Peyer's patch (tissue), 4 donors: ENCODE data around the gene C1orf226. TPM values are rescaled to one million over a fixed set of nuclear protein-coding genes. Genes with fewer than 3 reads are reported as not detected.
A peak's percentile ranks its signal among the peaks of the same experiment; 100 is the strongest.

ENCODE experiments used
- DNase-seq, 3 donors: peaks; one replicate each; pipeline ENCODE4 v3.0.0-alpha.2; 2017 to 2019
- H3K27ac ChIP-seq, 4 donors: fragments of 200-600 bp; sonication (generic); one replicate each; pipeline ENCODE4 v1.5.1; 2016 to 2019
- H3K27me3 ChIP-seq, 2 donors: fragments of 200-600 bp; sonication (generic); one replicate each; pipeline ENCODE4 v1.5.1; 2019
- H3K36me3 ChIP-seq, 3 donors: fragments of 200-600 bp; sonication (generic); one replicate each; pipeline ENCODE4 v1.5.1; 2016 to 2019
- H3K4me1 ChIP-seq, 4 donors: fragments of 200-600 bp; sonication (generic); one replicate each; pipeline ENCODE4 v1.5.1; 2016 to 2019
- H3K4me3 ChIP-seq, 4 donors: fragments of 200-600 bp; sonication (generic); 1 replicate in 3 of 4; 2 replicates in 1 of 4; pipeline ENCODE4 v1.5.1; 2016 to 2019; ENCODE audit warnings: mild to moderate bottlenecking in 1 of 4
- H3K9me3 ChIP-seq, 4 donors: fragments of 200-600 bp; sonication (generic); one replicate each; pipeline ENCODE4 v1.5.1; 2016 to 2019; ENCODE audit warnings: mild to moderate bottlenecking in 1 of 4
- POLR2A ChIP-seq, 2 donors: fragments of 450-650 bp; IDR thresholded peaks; one replicate each; pipeline ENCODE4 v1.5.1; 2017; ENCODE audit warnings: antibody characterized with exemption in 2 of 2, mild to moderate bottlenecking in 2 of 2, moderate library complexity in 2 of 2
- total RNA-seq, 4 donors: library from RNA; depleted of rRNA; stranded (reverse); fragments of >200 nt; gene quantifications; one replicate each; pipeline ENCODE4 v1.1.0, GENCODE V29; 2016
- TF ChIP-seq, protein P1 (sequence below), 6 experiments: fragments of 450-650 bp in 4 of 6; fragments of 200-600 bp in 2 of 6; sonication (generic) in 1 of 6; IDR thresholded peaks; one replicate each; pipeline ENCODE4 v1.5.1; 2017 to 2019; ENCODE audit warnings: antibody characterized with exemption in 6 of 6, mild to moderate bottlenecking in 3 of 6, moderate library complexity in 1 of 6

The C1orf226 gene, protein sequence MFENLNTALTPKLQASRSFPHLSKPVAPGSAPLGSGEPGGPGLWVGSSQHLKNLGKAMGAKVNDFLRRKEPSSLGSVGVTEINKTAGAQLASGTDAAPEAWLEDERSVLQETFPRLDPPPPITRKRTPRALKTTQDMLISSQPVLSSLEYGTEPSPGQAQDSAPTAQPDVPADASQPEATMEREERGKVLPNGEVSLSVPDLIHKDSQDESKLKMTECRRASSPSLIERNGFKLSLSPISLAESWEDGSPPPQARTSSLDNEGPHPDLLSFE
- 10 to 100 TPM in 3 of 4 donors, 1 to 10 TPM in 1; 5.0 to 36.8 (median 26.2) TPM for total RNA-seq

DNA sequence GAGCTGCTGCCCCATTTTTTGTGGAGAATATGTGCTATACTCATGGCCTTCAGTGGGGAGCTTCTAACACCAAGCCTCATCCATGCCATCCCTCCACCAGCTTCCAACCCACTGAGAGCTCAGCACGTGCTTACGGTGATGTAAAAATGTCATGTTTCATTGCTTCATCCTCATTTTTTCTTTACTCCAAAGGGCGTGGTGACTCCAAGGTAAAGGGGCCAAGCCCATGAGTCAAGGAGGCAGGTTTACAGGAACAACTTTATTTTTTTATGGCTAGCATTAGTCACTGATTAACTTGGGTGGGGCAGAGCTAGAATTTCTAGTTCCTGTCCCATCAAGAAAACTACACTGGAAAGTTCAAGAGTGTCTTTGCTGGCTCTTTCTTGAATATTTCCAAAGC is at the start of gene C1orf226:
C1orf226 (plus strand) TSS at position 346 of the 400 bp plus-strand sequence. CDS start 174 bp downstream, outside the sequence.
- Histone ChIP-seq H3K4me3 (peak within 1 kb of the TSS in 2 of 4 donors; percentile 30 to 37), H3K27ac (peak within 1 kb of the TSS in 3 of 4 donors; percentile 83 to 97 (median 93))
- DNase-seq = peak in 1 of 3 donors; percentile 65

DNA sequence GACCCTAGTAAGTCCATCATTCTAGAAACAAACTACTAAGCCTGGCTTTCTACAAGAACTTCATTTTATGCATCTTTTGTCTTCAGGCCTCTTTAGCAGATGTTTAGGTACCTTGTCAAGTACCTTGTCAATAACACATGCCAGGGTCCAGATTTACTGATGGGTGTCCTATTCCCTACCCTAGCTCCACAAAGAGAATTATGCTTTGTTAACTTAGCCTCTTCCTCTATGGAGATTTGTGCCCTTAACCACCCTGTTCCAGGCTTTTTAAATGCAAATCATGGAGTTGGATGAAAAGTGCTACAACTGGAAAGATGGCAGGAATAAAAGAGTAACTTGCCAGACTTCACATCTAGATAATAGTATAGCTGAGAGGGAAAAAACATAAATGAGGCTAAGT is 47.5 kb upstream of the C1orf226 start:
- no peaks in the 10 kb centered on the region for H3K9me3 ChIP-seq
- no peak overlapping the region for H3K27ac ChIP-seq
- no peak for TF ChIP-seq POLR2A (IDR thresholded peaks at IDR 0.05)
- TF ChIP-seq, protein P1, sequence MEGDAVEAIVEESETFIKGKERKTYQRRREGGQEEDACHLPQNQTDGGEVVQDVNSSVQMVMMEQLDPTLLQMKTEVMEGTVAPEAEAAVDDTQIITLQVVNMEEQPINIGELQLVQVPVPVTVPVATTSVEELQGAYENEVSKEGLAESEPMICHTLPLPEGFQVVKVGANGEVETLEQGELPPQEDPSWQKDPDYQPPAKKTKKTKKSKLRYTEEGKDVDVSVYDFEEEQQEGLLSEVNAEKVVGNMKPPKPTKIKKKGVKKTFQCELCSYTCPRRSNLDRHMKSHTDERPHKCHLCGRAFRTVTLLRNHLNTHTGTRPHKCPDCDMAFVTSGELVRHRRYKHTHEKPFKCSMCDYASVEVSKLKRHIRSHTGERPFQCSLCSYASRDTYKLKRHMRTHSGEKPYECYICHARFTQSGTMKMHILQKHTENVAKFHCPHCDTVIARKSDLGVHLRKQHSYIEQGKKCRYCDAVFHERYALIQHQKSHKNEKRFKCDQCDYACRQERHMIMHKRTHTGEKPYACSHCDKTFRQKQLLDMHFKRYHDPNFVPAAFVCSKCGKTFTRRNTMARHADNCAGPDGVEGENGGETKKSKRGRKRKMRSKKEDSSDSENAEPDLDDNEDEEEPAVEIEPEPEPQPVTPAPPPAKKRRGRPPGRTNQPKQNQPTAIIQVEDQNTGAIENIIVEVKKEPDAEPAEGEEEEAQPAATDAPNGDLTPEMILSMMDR (IDR thresholded peaks at IDR 0.05) = no peak
- no peaks in the 10 kb centered on the region for H3K27me3 ChIP-seq
- H3K4me3 ChIP-seq = no peak overlapping the region
- no peaks in the 10 kb centered on the region for H3K4me1 ChIP-seq
- DNase-seq = no peak
- no peaks in the 10 kb centered on the region for H3K36me3 ChIP-seq

More for the DNA sequence above, at the start of gene C1orf226:
- TF ChIP-seq, protein P1 (IDR thresholded peaks at IDR 0.05) = no peak
- peak in 1 of 2 donors; percentile 70 for TF ChIP-seq POLR2A (IDR thresholded peaks at IDR 0.05)
- H3K9me3 ChIP-seq = no peaks in the 10 kb centered on the region
- no peaks in the 10 kb centered on the region for H3K36me3 ChIP-seq
- H3K27me3 ChIP-seq = no peaks in the 10 kb centered on the region
- peaks cover 0 to 19% (median 0%) of the 10 kb centered on the region in 4 donors for H3K4me1 ChIP-seq

DNA sequence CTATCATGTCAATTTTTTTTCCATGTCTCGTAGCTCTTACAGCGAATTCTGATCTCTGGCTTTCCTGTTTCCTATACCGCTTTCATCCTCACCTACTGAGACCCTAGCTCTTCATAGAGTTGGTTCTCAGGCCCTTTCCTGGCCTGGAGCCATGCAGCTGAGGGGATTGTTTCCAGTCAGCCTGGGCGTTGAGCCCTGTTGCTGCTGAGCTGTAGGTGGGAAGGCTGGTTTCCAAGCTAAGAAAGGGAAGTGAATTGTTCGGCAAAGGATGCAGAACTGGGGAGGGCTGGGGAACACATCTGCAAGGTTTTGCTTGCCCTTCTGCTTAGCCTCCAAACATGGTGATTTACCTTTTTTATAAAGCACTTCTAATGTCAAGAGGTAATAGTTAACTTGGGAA is 46.4 kb upstream of the C1orf226 start:
- Histone ChIP-seq H3K9me3 (no peaks in the 10 kb centered on the region), H3K27ac (no peak overlapping the region), H3K4me3 (no peak overlapping the region), H3K4me1 (no peaks in the 10 kb centered on the region), H3K27me3 (no peaks in the 10 kb centered on the region), H3K36me3 (no peaks in the 10 kb centered on the region)
- TF ChIP-seq, protein P1 (IDR thresholded peaks at IDR 0.05) = no peak
- no peak for DNase-seq

DNA sequence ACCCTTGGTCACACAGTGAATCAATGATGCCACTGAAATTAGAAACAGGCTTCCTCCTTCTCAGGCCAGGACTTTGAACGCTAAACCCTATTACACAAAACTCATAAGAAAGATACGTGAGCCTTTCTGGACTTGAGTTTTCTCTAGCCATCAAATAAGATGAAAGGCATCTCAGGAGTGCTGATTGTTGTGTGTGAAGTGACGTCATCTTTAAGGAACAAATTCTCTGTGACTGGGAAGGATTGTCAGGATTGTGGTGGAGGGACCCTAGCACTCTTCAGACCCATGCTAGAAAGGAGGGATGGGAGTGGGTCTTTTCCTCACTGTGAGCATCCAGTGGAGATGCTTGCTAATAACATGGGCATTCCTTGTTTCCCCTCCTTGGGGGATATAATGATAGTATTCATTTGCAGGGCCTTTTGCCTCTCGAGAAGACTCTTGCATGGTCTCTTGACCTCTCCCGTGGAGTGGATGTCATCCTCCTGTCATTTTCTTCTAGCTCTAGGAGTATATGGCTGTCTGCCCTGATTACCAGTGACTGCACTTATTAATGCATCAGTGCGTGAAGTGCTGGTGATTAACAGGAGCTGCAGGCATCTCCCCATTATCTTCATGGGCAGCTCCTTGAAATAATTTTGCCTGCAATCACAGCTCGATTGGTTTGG is 44.8 kb upstream of the C1orf226 start:
- DNase-seq = no peak
- H3K27ac ChIP-seq = no peak overlapping the region
- TF ChIP-seq POLR2A (IDR thresholded peaks at IDR 0.05) = no peak
- no peaks in the 10 kb centered on the region for H3K9me3 ChIP-seq
- H3K36me3 ChIP-seq = no peaks in the 10 kb centered on the region
- no peaks in the 10 kb centered on the region for H3K27me3 ChIP-seq
- H3K4me3 ChIP-seq = no peak overlapping the region
- no peaks in the 10 kb centered on the region for H3K4me1 ChIP-seq

DNA sequence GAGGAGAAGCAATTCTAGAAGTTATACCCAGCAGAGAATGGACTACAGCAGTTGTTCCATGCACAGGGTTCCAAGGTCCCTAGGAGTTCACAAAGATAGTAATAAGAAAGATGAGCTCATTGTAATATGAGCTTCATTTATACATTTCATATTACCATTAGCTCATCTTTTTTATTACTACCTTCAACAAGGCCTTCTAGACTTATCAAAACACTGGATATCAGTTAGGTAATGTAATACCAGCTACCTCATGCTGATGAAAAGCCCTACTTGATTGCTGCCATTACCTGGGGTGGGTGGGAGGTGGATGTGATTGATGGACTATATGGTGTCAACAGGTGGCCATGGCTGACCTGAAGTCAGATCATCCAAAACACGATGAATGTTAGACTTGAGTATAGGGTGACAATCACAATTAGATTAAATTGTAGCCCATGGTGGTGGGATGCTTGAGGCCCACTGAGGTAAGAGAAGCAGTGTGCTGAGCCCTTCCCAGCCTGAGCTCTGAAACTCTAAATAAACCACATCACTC is 39.0 kb upstream of the C1orf226 start:
- Histone ChIP-seq H3K4me1 (no peaks in the 10 kb centered on the region), H3K36me3 (no peaks in the 10 kb centered on the region), H3K9me3 (no peaks in the 10 kb centered on the region), H3K4me3 (no peak overlapping the region), H3K27me3 (no peaks in the 10 kb centered on the region), H3K27ac (peak overlapping the region in 2 of 4 donors; percentile 2 to 38)
- TF ChIP-seq, protein P1 (IDR thresholded peaks at IDR 0.05) = no peak
- no peak for TF ChIP-seq POLR2A (IDR thresholded peaks at IDR 0.05)
- DNase-seq = no peak

DNA sequence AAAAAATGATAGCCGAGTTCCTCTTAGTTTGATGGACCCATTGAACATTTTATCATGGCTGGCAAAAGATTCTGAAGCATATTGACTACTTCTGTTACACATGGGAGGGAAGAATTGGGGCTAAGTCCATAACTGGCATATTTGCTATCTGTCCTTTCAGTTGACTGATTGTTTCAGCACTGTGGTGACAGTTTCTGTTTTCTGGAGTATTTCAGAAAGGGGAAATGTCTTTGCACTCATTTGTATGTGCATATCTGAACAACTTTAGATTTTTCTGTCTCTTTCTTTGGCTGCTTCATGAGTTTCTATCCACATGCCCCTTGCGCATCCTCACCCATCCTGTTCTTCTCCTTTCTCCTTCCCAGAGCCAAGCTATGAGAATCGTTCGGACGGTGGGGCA is 38.1 kb upstream of the C1orf226 start:
- H3K4me3 ChIP-seq = no peak overlapping the region
- no peaks in the 10 kb centered on the region for H3K36me3 ChIP-seq
- H3K27me3 ChIP-seq = no peaks in the 10 kb centered on the region
- no peak for DNase-seq
- H3K4me1 ChIP-seq = no peaks in the 10 kb centered on the region
- no peaks in the 10 kb centered on the region for H3K9me3 ChIP-seq
- TF ChIP-seq POLR2A (IDR thresholded peaks at IDR 0.05) = no peak
- TF ChIP-seq, protein P1 (IDR thresholded peaks at IDR 0.05) = no peak
- no peak overlapping the region for H3K27ac ChIP-seq
